DOHH2 (cell line): ENCODE measurements around the gene DCLK1.

Experiments used
- H3F3A ChIP-seq: fragments of 200-600 bp; sonication (generic), shearing (Covaris generic); 2 replicates; pipeline ENCODE4 v1.6.0; 2016; ENCODE audit warnings: antibody characterized with exemption, mild to moderate bottlenecking; ENCODE audit not compliant: control insufficient read depth, insufficient read depth
- H3K27ac ChIP-seq: fragments of 200-600 bp; sonication (generic); 2 replicates; pipeline ENCODE4 v1.5.1; 2014; ENCODE audit warnings: low read depth, mild to moderate bottlenecking, low read length, moderate library complexity
- H3K27me3 ChIP-seq: fragments of 200-600 bp; sonication (generic); 2 replicates; pipeline ENCODE4 v1.6.1; 2014; ENCODE audit warnings: mild to moderate bottlenecking, low read length, mixed read lengths; ENCODE audit not compliant: control insufficient read depth
- H3K36me3 ChIP-seq: fragments of 200-600 bp; sonication (generic); 2 replicates; pipeline ENCODE4 v1.6.1; 2014; ENCODE audit warnings: mild to moderate bottlenecking, low read length, moderate library complexity, mixed read lengths; ENCODE audit not compliant: control insufficient read depth
- H3K4me1 ChIP-seq: fragments of 200-600 bp; sonication (generic); 2 replicates; pipeline ENCODE4 v1.6.1; 2014; ENCODE audit warnings: mild to moderate bottlenecking, low read length, mixed read lengths; ENCODE audit not compliant: control insufficient read depth
- H3K4me2 ChIP-seq: fragments of 200-600 bp; sonication (generic); 2 replicates; pipeline ENCODE4 v1.6.0; 2014; ENCODE audit warnings: mild to moderate bottlenecking, low read length, moderate library complexity
- H3K4me3 ChIP-seq: fragments of 200-600 bp; sonication (generic); 2 replicates; pipeline ENCODE4 v1.5.1; 2014; ENCODE audit warnings: mild to moderate bottlenecking, low read length, mixed read lengths
- H3K79me2 ChIP-seq: fragments of 200-600 bp; sonication (generic); 2 replicates; pipeline ENCODE4 v1.6.1; 2014; ENCODE audit warnings: mild to moderate bottlenecking, low read length, mixed read lengths; ENCODE audit not compliant: control insufficient read depth
- H3K9me2 ChIP-seq: fragments of 200-600 bp; sonication (generic); replicated peaks from 2 replicates; pipeline ENCODE4 v1.6.1; 2014; ENCODE audit warnings: mild to moderate bottlenecking, low read length, mixed read lengths; ENCODE audit not compliant: control insufficient read depth
- H3K9me3 ChIP-seq: fragments of 200-600 bp; sonication (generic); 2 replicates; pipeline ENCODE4 v1.6.1; 2014; ENCODE audit warnings: antibody characterized with exemption, low read length, mixed read lengths; ENCODE audit not compliant: control insufficient read depth, insufficient read depth
- H4K20me1 ChIP-seq: fragments of 200-600 bp; sonication (generic); 2 replicates; pipeline ENCODE4 v1.6.0; 2014; ENCODE audit warnings: low read depth, mild to moderate bottlenecking, antibody characterized with exemption, low read length, moderate library complexity; ENCODE audit not compliant: control insufficient read depth, insufficient read depth
- EZH2phosphoT487 ChIP-seq: fragments of 200-600 bp; sonication (generic); IDR thresholded peaks from 2 replicates; pipeline ENCODE4 v1.6.1; 2017; ENCODE audit warnings: borderline replicate concordance, mild to moderate bottlenecking, antibody characterized with exemption, low read length, moderate library complexity, mixed read lengths
- TF ChIP-seq, protein P1 (sequence below): fragments of 200-600 bp; sonication (generic); IDR thresholded peaks from one replicate; pipeline ENCODE4 v1.5.1; 2014; ENCODE audit warnings: antibody characterized with exemption, mild to moderate bottlenecking, low read depth, low read length; ENCODE audit not compliant: poor library complexity, severe bottlenecking

DCLK1 gene

DNA sequence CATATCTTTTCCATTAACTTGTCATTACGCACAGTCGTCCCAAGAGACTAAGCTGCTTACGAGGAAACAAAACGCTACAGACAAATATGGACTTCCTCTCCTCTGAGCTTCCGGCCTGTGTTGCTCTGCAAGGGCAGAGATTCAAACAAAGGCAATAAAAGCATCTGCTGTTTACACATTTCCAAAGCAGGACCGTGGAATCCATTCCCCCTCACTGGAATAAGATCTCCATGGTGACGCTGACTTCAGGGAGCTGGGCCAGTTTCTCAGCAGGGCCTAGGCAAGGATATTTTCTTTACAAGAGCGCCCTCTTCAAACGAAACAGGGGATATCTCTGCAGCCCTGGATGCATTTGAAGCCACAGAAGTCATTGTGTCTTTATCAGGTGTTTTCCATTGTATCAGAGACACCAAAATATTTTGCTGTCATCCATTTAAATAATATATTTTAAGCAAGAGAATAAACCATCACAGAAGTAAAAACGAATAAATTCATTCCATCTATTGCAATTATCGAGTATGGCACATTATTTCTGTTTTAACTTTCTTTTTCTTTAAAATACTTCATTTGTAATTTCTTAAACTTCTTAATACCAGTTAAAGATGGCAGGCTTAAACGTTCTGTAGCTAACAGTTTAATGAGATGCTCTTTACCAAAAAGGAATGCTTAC is 177.5 kb downstream of the DCLK1 start:
- Histone ChIP-seq H3K27me3 (no peaks in the 10 kb centered on the region), H3K4me2 (no peak overlapping the region), H3K4me1 (no peaks in the 10 kb centered on the region), H3F3A (no peaks in the 10 kb centered on the region), H3K9me3 (peaks cover 6% of the 10 kb centered on the region; the same call in 1 of the 2 replicates), H3K27ac (no peak overlapping the region), H3K9me2 (no peaks in the 10 kb centered on the region), H3K4me3 (no peak overlapping the region), H4K20me1 (no peaks in the 10 kb centered on the region), H3K79me2 (no peaks in the 10 kb centered on the region), H3K36me3 (no peaks in the 10 kb centered on the region)
- no peak for TF ChIP-seq EZH2phosphoT487
- TF ChIP-seq, protein P1, sequence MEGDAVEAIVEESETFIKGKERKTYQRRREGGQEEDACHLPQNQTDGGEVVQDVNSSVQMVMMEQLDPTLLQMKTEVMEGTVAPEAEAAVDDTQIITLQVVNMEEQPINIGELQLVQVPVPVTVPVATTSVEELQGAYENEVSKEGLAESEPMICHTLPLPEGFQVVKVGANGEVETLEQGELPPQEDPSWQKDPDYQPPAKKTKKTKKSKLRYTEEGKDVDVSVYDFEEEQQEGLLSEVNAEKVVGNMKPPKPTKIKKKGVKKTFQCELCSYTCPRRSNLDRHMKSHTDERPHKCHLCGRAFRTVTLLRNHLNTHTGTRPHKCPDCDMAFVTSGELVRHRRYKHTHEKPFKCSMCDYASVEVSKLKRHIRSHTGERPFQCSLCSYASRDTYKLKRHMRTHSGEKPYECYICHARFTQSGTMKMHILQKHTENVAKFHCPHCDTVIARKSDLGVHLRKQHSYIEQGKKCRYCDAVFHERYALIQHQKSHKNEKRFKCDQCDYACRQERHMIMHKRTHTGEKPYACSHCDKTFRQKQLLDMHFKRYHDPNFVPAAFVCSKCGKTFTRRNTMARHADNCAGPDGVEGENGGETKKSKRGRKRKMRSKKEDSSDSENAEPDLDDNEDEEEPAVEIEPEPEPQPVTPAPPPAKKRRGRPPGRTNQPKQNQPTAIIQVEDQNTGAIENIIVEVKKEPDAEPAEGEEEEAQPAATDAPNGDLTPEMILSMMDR: no peak

DNA sequence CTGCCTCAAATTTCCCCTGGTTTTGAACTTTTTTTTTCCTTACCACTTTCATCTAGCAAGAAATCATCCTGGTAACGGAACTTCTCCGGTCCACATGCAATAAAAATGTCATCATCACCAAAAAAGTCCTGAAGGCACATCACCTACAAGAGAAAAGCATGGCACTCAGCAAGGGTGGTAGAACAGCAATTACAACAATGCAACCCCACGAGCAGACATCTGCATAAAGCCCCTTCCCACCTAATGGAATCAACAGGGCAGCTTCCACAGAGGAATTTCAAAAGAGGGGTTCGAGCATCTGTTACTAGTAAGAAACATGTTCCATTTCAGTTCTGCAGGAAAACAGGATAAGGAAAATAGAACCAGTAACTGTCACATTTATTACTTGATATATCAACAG is 183.9 kb downstream of the DCLK1 start:
- Histone ChIP-seq H3K27me3 (no peaks in the 10 kb centered on the region), H3K4me3 (no peak overlapping the region), H4K20me1 (no peaks in the 10 kb centered on the region), H3K27ac (no peak overlapping the region), H3K9me2 (no peaks in the 10 kb centered on the region), H3K4me1 (no peaks in the 10 kb centered on the region), H3K36me3 (no peaks in the 10 kb centered on the region), H3K79me2 (no peaks in the 10 kb centered on the region), H3K9me3 (no peaks in the 10 kb centered on the region), H3F3A (no peaks in the 10 kb centered on the region), H3K4me2 (no peak overlapping the region)
- TF ChIP-seq, protein P1: no peak
- no peak for TF ChIP-seq EZH2phosphoT487

GRCh38 chr13:35945368-35945767 is 185.8 kb downstream of the DCLK1 start:
- TF ChIP-seq, protein P1: no peak
- TF ChIP-seq EZH2phosphoT487: no peak
- H3K9me2 ChIP-seq: no peaks in the 10 kb centered on the region
- no peaks in the 10 kb centered on the region for H3K9me3 ChIP-seq

More at GRCh38 chr13:35945368-35945767, 185.8 kb downstream of the DCLK1 start:
- H3F3A ChIP-seq: no peaks in the 10 kb centered on the region
- no peak overlapping the region for H3K4me3 ChIP-seq
- no peak overlapping the region for H3K27ac ChIP-seq
- H3K36me3 ChIP-seq: no peaks in the 10 kb centered on the region
- H3K4me2 ChIP-seq: no peak overlapping the region
- no peaks in the 10 kb centered on the region for H4K20me1 ChIP-seq
- no peaks in the 10 kb centered on the region for H3K27me3 ChIP-seq
- no peaks in the 10 kb centered on the region for H3K79me2 ChIP-seq
- no peaks in the 10 kb centered on the region for H3K4me1 ChIP-seq
